ENCODE results near the gene COPG1.

Gene COPG1

DNA sequence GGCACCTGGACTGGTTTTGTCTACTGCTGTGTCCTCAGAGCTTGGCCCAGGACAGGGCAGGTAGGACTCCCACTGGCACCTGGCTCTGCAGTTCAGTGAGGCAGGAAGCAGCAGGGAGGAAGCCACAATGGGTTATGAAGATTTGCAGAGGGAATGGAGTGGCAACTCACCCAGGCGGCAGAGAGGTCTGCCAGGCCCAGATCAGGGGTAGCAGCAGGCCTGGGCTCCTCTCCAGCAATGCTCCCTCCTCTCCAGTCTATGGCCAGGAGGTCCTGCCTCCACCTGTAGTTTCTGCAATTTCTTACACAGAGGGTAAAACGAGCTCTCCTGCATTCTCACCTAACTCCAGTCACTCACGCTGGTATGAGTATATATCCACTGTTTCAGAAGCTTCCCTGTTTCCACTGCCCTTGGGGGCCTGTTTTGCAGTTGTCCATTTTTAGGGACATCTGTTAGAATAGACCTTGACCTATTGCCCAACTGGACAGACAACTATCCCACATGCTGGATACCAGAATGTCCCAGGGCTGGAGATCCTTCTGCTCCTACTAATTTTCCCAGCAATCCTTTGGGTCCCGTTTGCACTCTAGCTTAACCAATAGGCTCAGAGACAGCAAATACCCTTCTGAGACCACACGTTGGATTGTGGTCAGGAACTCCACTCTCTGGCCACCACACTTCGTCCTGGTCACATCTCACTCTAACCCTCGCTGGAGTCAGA, 64.4 kb downstream of the COPG1 start:
- Mint-ChIP-seq H3K27me3 (ENCODE audit: low read depth, poor library complexity) (peaks cover 4% of the 10 kb centered on the region), H3K9me3 (no peaks in the 10 kb centered on the region), H3K4me1 (peaks cover 32% of the 10 kb centered on the region), H3K4me3 (peak overlapping the region; percentile 95), H3K36me3 (ENCODE audit: low read depth) (no peaks in the 10 kb centered on the region), H3K27ac (peak overlapping the region; percentile 68)
- TF ChIP-seq, protein P1, sequence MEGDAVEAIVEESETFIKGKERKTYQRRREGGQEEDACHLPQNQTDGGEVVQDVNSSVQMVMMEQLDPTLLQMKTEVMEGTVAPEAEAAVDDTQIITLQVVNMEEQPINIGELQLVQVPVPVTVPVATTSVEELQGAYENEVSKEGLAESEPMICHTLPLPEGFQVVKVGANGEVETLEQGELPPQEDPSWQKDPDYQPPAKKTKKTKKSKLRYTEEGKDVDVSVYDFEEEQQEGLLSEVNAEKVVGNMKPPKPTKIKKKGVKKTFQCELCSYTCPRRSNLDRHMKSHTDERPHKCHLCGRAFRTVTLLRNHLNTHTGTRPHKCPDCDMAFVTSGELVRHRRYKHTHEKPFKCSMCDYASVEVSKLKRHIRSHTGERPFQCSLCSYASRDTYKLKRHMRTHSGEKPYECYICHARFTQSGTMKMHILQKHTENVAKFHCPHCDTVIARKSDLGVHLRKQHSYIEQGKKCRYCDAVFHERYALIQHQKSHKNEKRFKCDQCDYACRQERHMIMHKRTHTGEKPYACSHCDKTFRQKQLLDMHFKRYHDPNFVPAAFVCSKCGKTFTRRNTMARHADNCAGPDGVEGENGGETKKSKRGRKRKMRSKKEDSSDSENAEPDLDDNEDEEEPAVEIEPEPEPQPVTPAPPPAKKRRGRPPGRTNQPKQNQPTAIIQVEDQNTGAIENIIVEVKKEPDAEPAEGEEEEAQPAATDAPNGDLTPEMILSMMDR (IDR thresholded peaks at IDR 0.05) = no peak
- DNase-seq = no peak

DNA sequence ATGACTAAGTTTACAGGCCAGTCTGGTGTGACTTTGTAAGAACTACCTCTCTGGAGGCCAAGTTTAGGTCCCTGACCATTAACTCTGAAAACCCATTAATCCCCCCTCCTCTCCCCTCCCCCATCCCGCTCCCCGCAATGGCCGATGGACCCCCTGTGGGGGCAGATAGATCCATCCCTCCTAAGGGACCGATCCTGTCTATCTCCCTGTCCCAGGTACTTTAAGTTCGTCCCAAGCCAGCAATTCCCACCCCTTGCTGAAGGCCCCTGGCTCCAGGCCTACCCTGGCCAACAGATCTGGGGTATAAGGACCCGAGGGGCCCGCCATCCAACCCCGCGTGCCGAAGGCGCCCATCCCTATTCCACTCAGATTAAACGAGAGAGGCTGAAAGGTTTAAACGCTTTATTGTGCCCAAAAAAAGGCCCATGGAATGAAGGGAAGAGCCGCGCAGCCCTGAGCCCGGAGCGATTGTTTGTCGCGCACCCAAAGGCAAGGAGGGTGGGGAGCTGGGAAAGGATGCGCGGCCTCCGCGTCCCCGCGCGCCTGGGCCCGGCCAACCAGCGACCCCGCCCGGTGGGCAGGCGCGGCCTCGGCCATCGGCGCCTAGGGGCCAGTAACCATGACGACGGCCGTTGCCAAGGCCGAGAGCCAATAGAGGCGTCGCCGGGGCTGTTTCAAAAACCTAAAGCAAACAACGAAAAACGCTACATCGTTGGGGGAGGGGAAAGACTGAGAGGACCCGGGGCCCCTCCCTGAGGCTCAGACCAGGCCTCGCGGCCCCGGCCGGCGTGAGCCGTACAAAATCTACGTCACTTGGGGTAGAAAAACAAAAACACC, 65.2 kb downstream of the COPG1 start:
- Mint-ChIP-seq H3K4me1 (peaks cover 32% of the 10 kb centered on the region), H3K4me3 (peak overlapping the region; percentile 95), H3K27me3 (ENCODE audit: low read depth, poor library complexity) (peaks cover 4% of the 10 kb centered on the region), H3K36me3 (ENCODE audit: low read depth) (no peaks in the 10 kb centered on the region), H3K27ac (peak overlapping the region; percentile 95), H3K9me3 (no peaks in the 10 kb centered on the region)
- TF ChIP-seq, protein P1 (IDR thresholded peaks at IDR 0.05) = no peak
- DNase-seq = peak; percentile 89

DNA sequence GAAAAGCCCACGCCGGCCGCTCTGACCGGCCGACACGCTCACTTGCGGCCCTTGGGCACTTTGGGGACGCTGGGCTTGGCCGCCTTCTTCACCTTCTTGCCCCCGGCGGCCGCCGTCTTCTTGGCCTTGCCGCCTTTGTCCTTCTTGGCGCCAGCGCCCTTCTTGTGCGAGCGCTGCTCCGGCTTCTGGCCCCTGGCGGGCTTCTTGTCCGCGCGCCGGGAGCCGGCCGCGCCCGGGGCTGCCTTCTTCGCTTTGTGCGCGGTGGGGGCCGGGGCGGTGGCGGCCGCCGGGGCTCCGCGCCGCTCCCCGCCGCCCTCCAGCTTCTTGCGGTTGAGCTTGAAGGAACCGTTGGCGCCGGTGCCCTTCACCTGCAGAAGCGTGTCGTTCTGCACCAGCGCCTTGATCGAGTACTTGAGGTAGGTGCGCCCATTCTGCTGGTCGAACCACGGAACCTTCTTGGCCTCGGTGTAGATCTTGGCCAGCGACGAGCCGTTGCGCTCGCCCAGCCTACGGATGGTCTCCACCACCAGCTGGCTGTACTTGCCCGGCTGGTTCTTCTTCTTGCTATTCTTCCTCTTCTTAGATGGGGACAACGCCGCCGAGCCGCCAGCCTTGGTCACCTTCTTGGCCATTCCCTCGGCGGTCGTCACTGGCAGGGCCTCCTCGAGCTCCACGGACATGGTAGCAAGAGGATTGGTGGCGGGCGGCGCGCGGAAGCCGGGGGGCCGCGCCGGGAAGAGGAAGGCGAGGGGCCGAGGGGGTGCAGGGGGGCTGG, 66.0 kb downstream of the COPG1 start:
- peak; percentile 38 for DNase-seq

DNA sequence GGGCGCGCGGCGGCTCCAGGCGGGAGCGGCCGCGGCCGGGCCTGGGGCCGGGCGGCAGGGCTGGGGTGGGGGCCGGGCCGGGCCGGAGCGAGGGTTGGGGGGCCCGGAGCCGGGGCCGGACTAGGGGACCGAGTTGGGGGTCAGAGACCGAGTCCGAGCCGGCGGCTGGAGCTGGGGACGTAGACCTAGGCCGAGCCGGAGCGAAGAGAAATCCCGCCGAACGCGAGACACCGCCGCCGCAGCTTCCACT, 66.5 kb downstream of the COPG1 start:
- TF ChIP-seq, protein P1 (IDR thresholded peaks at IDR 0.05) = no peak

More for the DNA sequence above, 66.0 kb downstream of the COPG1 start:
- TF ChIP-seq, protein P1 (IDR thresholded peaks at IDR 0.05) = no peak
- Mint-ChIP-seq H3K27me3 (ENCODE audit: low read depth, poor library complexity) (peaks cover 4% of the 10 kb centered on the region), H3K4me3 (peak overlapping the region; percentile 95), H3K4me1 (peaks cover 32% of the 10 kb centered on the region), H3K27ac (peak overlapping the region; percentile 98), H3K9me3 (no peaks in the 10 kb centered on the region), H3K36me3 (ENCODE audit: low read depth) (no peaks in the 10 kb centered on the region)

DNA sequence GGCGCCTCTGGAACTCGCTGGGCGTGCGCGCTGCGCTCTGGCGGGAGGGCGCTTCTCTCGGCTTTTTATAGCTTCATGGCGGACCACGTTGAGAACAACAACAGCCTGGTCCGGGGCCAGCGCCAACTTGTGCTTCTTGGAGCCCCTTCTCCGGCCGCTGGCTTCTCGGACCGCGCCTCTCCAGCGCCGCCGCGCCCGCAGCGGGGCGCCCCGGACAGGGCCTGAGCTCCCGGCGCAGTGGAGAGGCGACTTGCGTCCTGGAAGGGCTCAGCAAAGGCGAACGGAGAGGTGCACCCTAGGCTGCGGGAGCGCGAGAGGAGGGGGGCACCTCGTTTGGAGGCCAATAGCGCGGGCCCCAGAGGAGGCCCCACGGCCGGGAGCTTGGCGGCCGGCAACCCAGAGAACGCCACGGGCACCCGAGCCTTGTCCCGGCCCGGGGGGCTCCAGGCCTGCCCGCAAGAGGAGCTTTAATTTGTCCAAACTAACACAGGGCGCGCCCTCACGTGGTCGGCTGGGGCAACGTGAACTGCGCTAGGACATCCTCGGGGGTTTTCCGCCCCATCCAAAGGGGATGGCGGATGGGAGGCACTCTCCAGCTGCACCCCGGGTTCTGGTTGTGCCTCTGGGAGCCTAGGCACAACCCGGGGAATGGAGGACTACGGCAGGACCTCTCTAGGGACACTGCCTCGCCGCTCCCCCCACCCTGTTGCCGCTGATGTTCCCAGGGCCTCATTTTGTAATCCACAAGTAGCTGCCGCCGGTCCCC, 67.0 kb downstream of the COPG1 start:
- TF ChIP-seq, protein P1 (IDR thresholded peaks at IDR 0.05) = peak; percentile 44
- peak; percentile 94 for DNase-seq
- Mint-ChIP-seq H3K27me3 (ENCODE audit: low read depth, poor library complexity) (peaks cover 4% of the 10 kb centered on the region), H3K4me1 (peaks cover 32% of the 10 kb centered on the region), H3K36me3 (ENCODE audit: low read depth) (no peaks in the 10 kb centered on the region), H3K27ac (no peak overlapping the region), H3K4me3 (peak overlapping the region; percentile 79), H3K9me3 (no peaks in the 10 kb centered on the region)

More for the DNA sequence above, 66.5 kb downstream of the COPG1 start:
- DNase-seq = no peak
- H3K27me3 Mint-ChIP-seq (ENCODE audit: low read depth, poor library complexity) = peaks cover 4% of the 10 kb centered on the region
- peaks cover 32% of the 10 kb centered on the region for H3K4me1 Mint-ChIP-seq
- H3K9me3 Mint-ChIP-seq = no peaks in the 10 kb centered on the region
- H3K4me3 Mint-ChIP-seq = peak overlapping the region; percentile 79
- no peaks in the 10 kb centered on the region for H3K36me3 Mint-ChIP-seq (ENCODE audit: low read depth)
- no peak overlapping the region for H3K27ac Mint-ChIP-seq
